Measurements from ENCODE around the gene XIST.
"Not testable (repeated sequence)": the region's sequence is repeated elsewhere in the genome, so short reads cannot be mapped to it uniquely, and the experiment has no call there.

Gene XIST

DNA sequence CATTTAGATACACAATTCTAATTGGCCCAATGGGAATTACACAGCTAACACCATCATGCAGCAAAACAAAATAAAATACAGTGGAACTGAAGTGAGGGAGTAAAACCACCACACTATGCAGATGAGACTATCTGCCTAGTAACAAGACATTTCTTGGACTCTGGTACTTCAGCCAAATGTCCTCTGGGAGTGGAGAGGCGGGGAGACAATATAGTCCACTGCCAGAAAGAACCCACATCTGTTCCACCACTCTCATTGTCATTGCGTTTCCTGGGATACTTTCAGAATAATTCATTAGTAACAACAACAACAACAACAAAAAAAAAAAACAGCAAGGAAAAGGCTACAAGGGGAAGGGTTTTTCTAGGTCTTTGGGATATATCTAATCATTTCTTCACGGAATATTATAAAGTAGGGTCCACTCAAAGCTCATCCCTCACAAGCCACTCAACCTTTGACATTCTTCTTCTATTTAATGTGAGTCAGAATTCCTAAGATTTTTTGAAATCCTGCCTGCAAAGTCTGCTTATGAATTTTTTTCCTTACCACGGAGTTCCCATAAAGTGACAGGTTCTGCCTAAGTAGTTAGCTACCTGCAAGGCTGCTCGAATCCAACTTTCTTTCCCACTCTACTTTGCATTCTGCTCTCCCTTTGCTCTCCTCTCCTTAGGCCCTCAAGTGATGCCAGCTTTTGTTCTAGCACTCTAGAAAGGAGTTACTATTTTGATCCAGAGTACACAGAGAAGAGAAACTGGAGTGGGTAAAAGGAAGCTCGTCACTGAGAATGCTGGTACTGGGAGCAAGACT, 34.9 kb downstream of the XIST start:
- DNase-seq (ENCODE audit: low read depth in 2 of 2) = no peak
- H3K4me3 ChIP-seq (replicated peaks in 1 of 2; ENCODE audit: low read depth in 2 of 2, low read length in 2 of 2) = no peak overlapping the region
- no peak for TF ChIP-seq CTCF (IDR thresholded peaks at IDR 0.05; ENCODE audit: low read depth, low read length)

DNA sequence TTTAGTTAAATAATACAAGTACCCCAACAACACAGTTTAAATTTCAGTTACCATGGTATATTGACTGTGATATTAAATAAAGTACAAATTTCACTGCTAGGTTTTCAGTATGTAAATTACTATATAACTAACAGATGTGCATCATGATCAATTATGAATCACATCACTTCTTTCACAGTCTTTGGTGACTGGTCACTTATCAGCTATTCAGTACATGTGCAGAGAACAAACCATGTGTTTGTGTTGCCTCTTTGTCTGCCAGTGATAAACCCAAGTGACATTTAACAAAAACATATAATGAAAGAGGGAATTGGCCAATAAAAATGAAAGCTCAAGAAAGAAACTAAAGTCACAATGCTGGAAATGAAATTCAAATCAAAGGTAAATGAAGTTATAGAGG, 40.3 kb downstream of the XIST start:
- H3K4me3 ChIP-seq (replicated peaks in 1 of 2; ENCODE audit: low read depth in 2 of 2, low read length in 2 of 2) = no peak overlapping the region
- no peak for TF ChIP-seq CTCF (IDR thresholded peaks at IDR 0.05; ENCODE audit: low read depth, low read length)
- DNase-seq (ENCODE audit: low read depth in 2 of 2) = no peak

GRCh38 chrX:73804109-73804508, 48.4 kb downstream of the XIST start:
- not testable (repeated sequence) for H3K4me3 ChIP-seq (replicated peaks in 1 of 2; ENCODE audit: low read depth in 2 of 2, low read length in 2 of 2); DNase-seq (ENCODE audit: low read depth in 2 of 2)

DNA sequence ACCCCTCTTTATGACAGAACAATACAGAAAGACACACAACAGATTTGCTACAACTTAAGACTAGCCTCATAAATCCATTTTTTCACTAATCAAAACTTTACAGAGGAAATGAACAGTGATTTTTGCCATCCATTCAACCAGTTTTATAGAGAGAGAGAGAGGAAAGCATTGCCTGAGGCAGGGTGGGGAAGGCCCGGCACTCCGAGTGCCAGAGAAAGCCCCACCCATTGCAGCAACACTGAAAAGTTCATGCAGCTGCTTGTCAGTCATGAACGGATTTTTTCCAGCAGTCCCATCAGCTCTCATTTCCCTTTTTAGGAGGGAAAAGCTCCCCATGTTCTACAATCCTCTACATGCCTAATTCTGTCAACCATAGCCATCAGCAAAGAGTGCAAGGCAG, 52.6 kb downstream of the XIST start:
- no peak for TF ChIP-seq CTCF (IDR thresholded peaks at IDR 0.05; ENCODE audit: low read depth, low read length)
- no peak for DNase-seq (ENCODE audit: low read depth in 2 of 2)
- no peak overlapping the region for H3K4me3 ChIP-seq (replicated peaks in 1 of 2; ENCODE audit: low read depth in 2 of 2, low read length in 2 of 2)

- not testable (repeated sequence) for H3K4me3 ChIP-seq (replicated peaks in 1 of 2; ENCODE audit: low read depth in 2 of 2, low read length in 2 of 2); DNase-seq (ENCODE audit: low read depth in 2 of 2)
Observed at GRCh38 chrX:73792511-73792910, 60.0 kb downstream of the XIST start.

GRCh38 chrX:73785493-73785892, 67.0 kb downstream of the XIST start:
- DNase-seq (ENCODE audit: low read depth in 2 of 2) = no peak
- TF ChIP-seq CTCF (IDR thresholded peaks at IDR 0.05; ENCODE audit: low read depth, low read length) = no peak
- no peak overlapping the region for H3K4me3 ChIP-seq (replicated peaks in 1 of 2; ENCODE audit: low read depth in 2 of 2, low read length in 2 of 2)
